Heart left ventricle (tissue), 13 donors: ENCODE data around the gene IDE.

Experiments used
- CTCF ChIP-seq, 12 donors: fragments of 200-600 bp; sonication (generic) in 4 of 12; IDR thresholded peaks; one replicate each; pipeline versions ENCODE4 v1.5.0 to v1.8.0; 2018 to 2022; ENCODE audit warnings: antibody characterized with exemption in 12 of 12, mild to moderate bottlenecking in 5 of 12
- POLR2A ChIP-seq, 2 donors: fragments of 450-650 bp; IDR thresholded peaks; one replicate each; pipeline ENCODE4 v1.6.1; 2017; ENCODE audit warnings: antibody characterized with exemption in 2 of 2, mild to moderate bottlenecking in 2 of 2, moderate library complexity in 2 of 2
- donor health status: ischemic (EF 13 %, LVEDD 7.1; RV severe dilation, severe dysfunction).
- donor health status: DM: no; HTN: yes; CAD: no.
- donor health status: DM: no; HTN: no; CAD: no.
- donor health status: ischemic (EF 25% LVEDD 6.9; RV normal size, moderate dysfunction).
- donor health status: ischemic (EF 25% LVEDD 5.7; RV mildly dilated, moderate dysfunction).
- donor health status: ischemic (EF 35%, LVEDD 5.7; RV mildly dilated, moderate dysfunction).
- donor health status: nonischemic (EF 11% LVEDD 7.7; RV severe dilation, severe dysfunction).
- donor health status: DM: yes; HTN: yes; CAD: no.
- donor health status: PGD.
- donor health status: ischemic (EF 29% LVEDD 5.4; RV normal size, mild dysfunction).
- donor health status: nonischemic (EF 23%, LVEDD 6.1; RV moderate dilation, normal function).

DNA sequence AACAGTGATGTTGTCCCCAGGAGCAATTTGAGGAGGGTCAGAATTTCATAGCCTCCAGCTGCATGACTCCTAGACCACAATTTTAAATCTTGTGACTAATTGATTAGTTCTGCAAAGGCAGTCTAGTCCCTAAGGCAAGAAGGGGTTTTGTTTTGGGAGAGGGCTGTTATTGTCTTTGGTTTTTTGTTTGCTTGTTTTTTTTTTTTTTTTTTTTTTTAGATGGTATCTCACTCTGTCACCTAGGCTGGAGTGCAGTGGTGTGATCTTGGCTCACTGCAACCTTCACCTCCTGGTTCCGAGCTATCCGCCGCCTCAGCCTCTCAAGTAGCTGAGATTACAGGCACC is 165.9 kb downstream of the IDE start:
- TF ChIP-seq CTCF (IDR thresholded peaks at IDR 0.05) (no peak), POLR2A (IDR thresholded peaks at IDR 0.05) (no peak)
